Fibroblast of lung (primary cell): ENCODE data around the gene C6orf15. TPM values are rescaled to one million over a fixed set of nuclear protein-coding genes. Genes with fewer than 3 reads are reported as not detected.

Experiments
- DNase-seq, 2 donors: peaks; one replicate each; pipeline versions ENCODE4 v3.0.0 to v3.0.0-alpha.2; 2010; ENCODE audit warnings: low read depth in 2 of 2
- H2AFZ ChIP-seq: 2 replicates; pipeline ENCODE4 v1.5.1; 2012; ENCODE audit warnings: low read length, control low read depth, inconsistent platforms
- H3K27ac ChIP-seq: 2 replicates; pipeline ENCODE4 v1.5.1; 2011; ENCODE audit warnings: low read length, control low read depth; ENCODE audit not compliant: insufficient read depth
- H3K27me3 ChIP-seq: 2 replicates; pipeline ENCODE4 v1.5.1; 2011; ENCODE audit warnings: mild to moderate bottlenecking, low read length; ENCODE audit not compliant: control insufficient read depth, insufficient read depth
- H3K36me3 ChIP-seq: 2 replicates; pipeline ENCODE4 v1.5.1; 2011; ENCODE audit warnings: low read length; ENCODE audit not compliant: control insufficient read depth, insufficient read depth
- H3K4me1 ChIP-seq: 2 replicates; pipeline ENCODE4 v1.5.1; 2011; ENCODE audit warnings: low read length; ENCODE audit not compliant: control insufficient read depth, insufficient read depth; ENCODE audit errors: extremely low read depth
- H3K4me2 ChIP-seq: 2 replicates; pipeline ENCODE4 v1.5.1; 2011; ENCODE audit warnings: low read length, control low read depth; ENCODE audit not compliant: insufficient read depth; ENCODE audit errors: extremely low read depth
- H3K4me3 ChIP-seq, 4 experiments: fragments of 200-600 bp in 1 of 4; sonication (generic) in 1 of 4; replicated peaks in 1 of 4; 2 replicates each; pipeline ENCODE4 v1.5.1; 2011 to 2016; ENCODE audit warnings: low read length in 4 of 4, low read depth in 3 of 4, mild to moderate bottlenecking in 3 of 4, control low read depth in 2 of 4, inconsistent platforms in 1 of 4, mixed read lengths in 1 of 4; ENCODE audit not compliant: insufficient read depth in 1 of 4; ENCODE audit errors: control extremely low read depth in 1 of 4
- H3K79me2 ChIP-seq: 2 replicates; pipeline ENCODE4 v1.5.1; 2012; ENCODE audit warnings: mild to moderate bottlenecking, low read length, inconsistent platforms; ENCODE audit not compliant: control insufficient read depth, insufficient read depth
- H3K9ac ChIP-seq: 2 replicates; pipeline ENCODE4 v1.5.1; 2011; ENCODE audit warnings: mild to moderate bottlenecking, low read length, control low read depth; ENCODE audit not compliant: insufficient read depth
- H3K9me3 ChIP-seq: 2 replicates; pipeline ENCODE4 v1.5.1; 2012; ENCODE audit warnings: low read depth, low read length; ENCODE audit not compliant: control insufficient read depth, insufficient read depth
- H4K20me1 ChIP-seq: 2 replicates; pipeline ENCODE4 v1.5.1; 2011; ENCODE audit warnings: low read length; ENCODE audit not compliant: control insufficient read depth, insufficient read depth; ENCODE audit errors: extremely low read depth
- EZH2 ChIP-seq: IDR thresholded peaks from 2 replicates; pipeline ENCODE4 v1.5.1; 2012; ENCODE audit warnings: low read length, control low read depth, mild to moderate bottlenecking; ENCODE audit errors: missing control alignments
- polyA plus RNA-seq, 2 donors: library from polyadenylated mRNA; depleted of rRNA in 1 of 2; stranded (reverse) in 1 of 2; unstranded in 1 of 2; fragments of >200 nt; gene quantifications; 2 replicates each; pipeline ENCODE4 v1.2.1, GENCODE V29; 2011 to 2012; ENCODE audit warnings: missing spikeins in 1 of 2
- total RNA-seq: library from RNA; depleted of rRNA; stranded (reverse); fragments of >200 nt; gene quantifications from 2 replicates; pipeline ENCODE4 v1.2.1, GENCODE V29; 2014
- TF ChIP-seq, protein P1 (sequence below), 2 donors: IDR thresholded peaks in 1 of 2; conservative IDR thresholded peaks in 1 of 2; 1 replicate in 1 of 2; 2 replicates in 1 of 2; pipeline ENCODE4 v1.5.1; 2011 to 2012; ENCODE audit warnings: low read length in 2 of 2, control low read depth in 1 of 2, inconsistent platforms in 1 of 2, low read depth in 1 of 2, mild to moderate bottlenecking in 1 of 2

Gene C6orf15
- total and polyA plus RNA-seq, 2 donors (not counting 1 experiment from before 2014, with no cell fraction given) = not detected

DNA sequence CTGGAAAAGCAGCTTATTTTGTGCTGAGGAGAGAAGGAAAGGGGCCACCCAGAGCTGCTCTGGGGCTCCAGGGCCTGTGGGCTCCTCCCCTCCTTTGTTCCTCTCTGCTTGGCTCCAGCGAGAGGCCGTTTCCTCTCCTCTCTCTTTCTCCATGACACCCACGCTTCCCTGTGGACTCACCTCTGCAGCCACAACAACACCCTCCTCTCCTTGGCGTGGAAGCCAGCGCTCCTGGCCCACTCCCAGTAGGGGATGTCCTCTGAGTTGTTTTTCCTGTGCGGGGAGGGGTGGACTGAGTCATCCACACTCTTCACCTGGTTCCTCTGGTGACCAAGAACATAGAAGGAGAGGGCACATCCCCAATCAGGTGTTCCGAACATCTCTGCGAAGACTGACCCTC is 12.8 kb upstream of the C6orf15 start:
- H3K27ac ChIP-seq = no peak overlapping the region
- H3K4me3 ChIP-seq = no peak overlapping the region
- peak in 1 of 2 donors; percentile 82 for DNase-seq
- H3K27me3 ChIP-seq = peaks cover 9% of the 10 kb centered on the region
- H3K36me3 ChIP-seq = no peaks in the 10 kb centered on the region
- no peak overlapping the region for H2AFZ ChIP-seq
- no peaks in the 10 kb centered on the region for H3K79me2 ChIP-seq
- H3K9me3 ChIP-seq = no peaks in the 10 kb centered on the region
- no peak overlapping the region for H3K9ac ChIP-seq
- H3K4me1 ChIP-seq = peaks cover 13% of the 10 kb centered on the region
- H3K4me2 ChIP-seq = no peak overlapping the region
- no peaks in the 10 kb centered on the region for H4K20me1 ChIP-seq
- TF ChIP-seq EZH2 = no peak
- TF ChIP-seq, protein P1, sequence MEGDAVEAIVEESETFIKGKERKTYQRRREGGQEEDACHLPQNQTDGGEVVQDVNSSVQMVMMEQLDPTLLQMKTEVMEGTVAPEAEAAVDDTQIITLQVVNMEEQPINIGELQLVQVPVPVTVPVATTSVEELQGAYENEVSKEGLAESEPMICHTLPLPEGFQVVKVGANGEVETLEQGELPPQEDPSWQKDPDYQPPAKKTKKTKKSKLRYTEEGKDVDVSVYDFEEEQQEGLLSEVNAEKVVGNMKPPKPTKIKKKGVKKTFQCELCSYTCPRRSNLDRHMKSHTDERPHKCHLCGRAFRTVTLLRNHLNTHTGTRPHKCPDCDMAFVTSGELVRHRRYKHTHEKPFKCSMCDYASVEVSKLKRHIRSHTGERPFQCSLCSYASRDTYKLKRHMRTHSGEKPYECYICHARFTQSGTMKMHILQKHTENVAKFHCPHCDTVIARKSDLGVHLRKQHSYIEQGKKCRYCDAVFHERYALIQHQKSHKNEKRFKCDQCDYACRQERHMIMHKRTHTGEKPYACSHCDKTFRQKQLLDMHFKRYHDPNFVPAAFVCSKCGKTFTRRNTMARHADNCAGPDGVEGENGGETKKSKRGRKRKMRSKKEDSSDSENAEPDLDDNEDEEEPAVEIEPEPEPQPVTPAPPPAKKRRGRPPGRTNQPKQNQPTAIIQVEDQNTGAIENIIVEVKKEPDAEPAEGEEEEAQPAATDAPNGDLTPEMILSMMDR (conservative IDR thresholded peaks at IDR 0.05 in 1 of 2, IDR thresholded peaks at IDR 0.05 in 1 of 2; ENCODE audit: low read depth in 1 of 2, low read length in 2 of 2) = no peak

DNA sequence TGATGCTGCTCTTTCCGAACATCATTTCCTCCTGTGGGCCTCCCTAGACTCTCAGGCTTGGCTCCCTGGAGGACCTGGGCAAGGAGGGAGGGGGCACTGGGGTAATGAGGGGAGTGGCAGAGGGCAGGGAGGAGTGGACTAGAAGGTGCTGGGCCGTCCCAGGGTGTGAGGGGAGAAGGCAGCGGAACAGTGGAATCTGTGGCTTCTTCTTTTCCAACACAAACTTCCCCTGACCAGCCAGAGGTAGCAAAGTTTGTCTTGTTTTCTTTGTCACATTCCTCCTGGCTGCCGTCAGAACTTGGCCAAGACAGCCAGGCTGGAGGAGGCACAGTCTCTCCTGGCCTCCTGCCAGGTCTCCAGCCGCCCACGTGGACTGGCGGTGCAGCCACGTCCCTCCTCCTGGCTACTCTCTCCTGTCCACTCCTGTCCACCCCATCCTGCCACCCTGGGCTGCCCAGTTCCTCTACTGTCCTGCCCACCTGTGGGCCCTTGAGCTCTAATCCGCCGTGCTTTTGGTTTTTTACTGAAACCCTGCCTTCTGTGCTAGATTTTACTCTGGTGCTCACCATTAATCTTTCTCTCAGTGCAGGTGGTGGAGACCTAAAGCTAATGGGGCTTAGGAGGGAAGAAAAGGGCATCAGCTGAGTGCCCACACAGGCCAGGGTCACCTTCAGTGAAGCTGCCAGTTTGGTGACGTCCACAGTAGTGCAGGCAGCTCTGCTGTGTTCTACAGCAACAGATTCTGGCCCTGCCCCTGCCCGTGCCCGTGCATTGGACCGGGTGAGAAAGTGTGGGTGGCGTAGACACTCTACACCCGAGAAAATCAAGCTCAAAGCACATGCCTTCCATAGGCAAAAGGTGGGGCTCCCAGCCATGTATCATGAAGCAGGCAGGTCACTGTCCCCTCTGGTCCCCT is 10.7 kb upstream of the C6orf15 start:
- no peaks in the 10 kb centered on the region for H3K9me3 ChIP-seq
- H3K36me3 ChIP-seq = no peaks in the 10 kb centered on the region
- H3K4me3 ChIP-seq = peak overlapping the region in 1 of 4 experiments; percentile 14
- H2AFZ ChIP-seq = peak overlapping the region; percentile 46
- peaks cover 13% of the 10 kb centered on the region for H3K4me1 ChIP-seq
- H4K20me1 ChIP-seq = no peaks in the 10 kb centered on the region
- peak; percentile 52 to 89 for DNase-seq
- peaks cover 3% of the 10 kb centered on the region for H3K27me3 ChIP-seq
- peak overlapping the region; percentile 23 for H3K9ac ChIP-seq
- TF ChIP-seq, protein P1 (conservative IDR thresholded peaks at IDR 0.05 in 1 of 2, IDR thresholded peaks at IDR 0.05 in 1 of 2; ENCODE audit: low read depth in 1 of 2, low read length in 2 of 2) = no peak
- no peak for TF ChIP-seq EZH2
- no peaks in the 10 kb centered on the region for H3K79me2 ChIP-seq
- H3K4me2 ChIP-seq = peak overlapping the region; percentile 44
- peak overlapping the region; percentile 51 for H3K27ac ChIP-seq

DNA sequence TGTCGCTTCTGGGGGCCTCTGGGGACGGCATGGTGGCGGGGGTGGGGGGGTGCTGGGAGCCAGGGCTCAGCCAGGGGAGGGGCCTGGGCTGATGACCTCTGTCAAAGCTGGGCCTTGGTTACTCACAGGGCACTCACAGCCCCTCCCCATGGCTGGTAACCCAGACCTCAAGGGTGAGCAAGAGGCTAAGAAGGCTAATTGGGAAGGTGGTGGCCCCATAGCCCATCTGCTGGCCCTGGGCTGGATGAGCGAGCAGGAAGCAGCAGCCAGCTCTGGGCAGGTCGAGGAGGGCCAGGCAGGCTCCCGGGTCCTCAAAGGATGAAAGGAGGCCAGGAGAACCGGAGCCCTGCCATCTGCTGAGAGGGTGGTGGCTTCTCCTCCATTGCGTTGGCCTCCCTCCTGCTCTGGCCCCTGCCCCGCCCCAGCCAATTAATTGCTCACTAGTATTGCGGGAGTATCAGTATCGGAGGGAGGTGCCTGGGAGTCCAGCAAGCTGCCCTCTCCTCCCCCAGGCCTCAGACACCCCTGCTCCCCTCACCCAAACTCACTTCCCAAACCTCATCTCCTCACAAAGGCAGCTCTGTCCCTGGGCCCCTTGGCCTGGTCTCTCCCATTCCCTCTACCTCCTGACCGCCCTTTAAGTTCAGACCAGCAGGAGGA is 8.9 kb upstream of the C6orf15 start:
- Histone ChIP-seq H3K79me2 (no peaks in the 10 kb centered on the region), H2AFZ (no peak overlapping the region), H3K27ac (no peak overlapping the region), H4K20me1 (no peaks in the 10 kb centered on the region), H3K4me1 (peaks cover 15% of the 10 kb centered on the region), H3K9ac (no peak overlapping the region), H3K4me3 (no peak overlapping the region), H3K36me3 (no peaks in the 10 kb centered on the region), H3K4me2 (no peak overlapping the region), H3K27me3 (peaks cover under 1% of the 10 kb centered on the region), H3K9me3 (no peaks in the 10 kb centered on the region)
- no peak for DNase-seq
- TF ChIP-seq, protein P1 (conservative IDR thresholded peaks at IDR 0.05 in 1 of 2, IDR thresholded peaks at IDR 0.05 in 1 of 2; ENCODE audit: low read depth in 1 of 2, low read length in 2 of 2) = no peak
- no peak for TF ChIP-seq EZH2
